ENCODE data around the gene CLMP. TPM values are rescaled to one million over a fixed set of nuclear protein-coding genes. Genes with fewer than 3 reads are reported as not detected.

Gene CLMP, protein sequence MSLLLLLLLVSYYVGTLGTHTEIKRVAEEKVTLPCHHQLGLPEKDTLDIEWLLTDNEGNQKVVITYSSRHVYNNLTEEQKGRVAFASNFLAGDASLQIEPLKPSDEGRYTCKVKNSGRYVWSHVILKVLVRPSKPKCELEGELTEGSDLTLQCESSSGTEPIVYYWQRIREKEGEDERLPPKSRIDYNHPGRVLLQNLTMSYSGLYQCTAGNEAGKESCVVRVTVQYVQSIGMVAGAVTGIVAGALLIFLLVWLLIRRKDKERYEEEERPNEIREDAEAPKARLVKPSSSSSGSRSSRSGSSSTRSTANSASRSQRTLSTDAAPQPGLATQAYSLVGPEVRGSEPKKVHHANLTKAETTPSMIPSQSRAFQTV
- 1 to 10 TPM in 3 of 6 donors, under 1 TPM in 3; 0.46 to 5.5 (median 2.3) TPM for total RNA-seq
- 1 to 10 TPM in 1 of 2 donors, under 1 TPM in 1; 0.61 to 1.1 TPM for polyA plus RNA-seq

DNA sequence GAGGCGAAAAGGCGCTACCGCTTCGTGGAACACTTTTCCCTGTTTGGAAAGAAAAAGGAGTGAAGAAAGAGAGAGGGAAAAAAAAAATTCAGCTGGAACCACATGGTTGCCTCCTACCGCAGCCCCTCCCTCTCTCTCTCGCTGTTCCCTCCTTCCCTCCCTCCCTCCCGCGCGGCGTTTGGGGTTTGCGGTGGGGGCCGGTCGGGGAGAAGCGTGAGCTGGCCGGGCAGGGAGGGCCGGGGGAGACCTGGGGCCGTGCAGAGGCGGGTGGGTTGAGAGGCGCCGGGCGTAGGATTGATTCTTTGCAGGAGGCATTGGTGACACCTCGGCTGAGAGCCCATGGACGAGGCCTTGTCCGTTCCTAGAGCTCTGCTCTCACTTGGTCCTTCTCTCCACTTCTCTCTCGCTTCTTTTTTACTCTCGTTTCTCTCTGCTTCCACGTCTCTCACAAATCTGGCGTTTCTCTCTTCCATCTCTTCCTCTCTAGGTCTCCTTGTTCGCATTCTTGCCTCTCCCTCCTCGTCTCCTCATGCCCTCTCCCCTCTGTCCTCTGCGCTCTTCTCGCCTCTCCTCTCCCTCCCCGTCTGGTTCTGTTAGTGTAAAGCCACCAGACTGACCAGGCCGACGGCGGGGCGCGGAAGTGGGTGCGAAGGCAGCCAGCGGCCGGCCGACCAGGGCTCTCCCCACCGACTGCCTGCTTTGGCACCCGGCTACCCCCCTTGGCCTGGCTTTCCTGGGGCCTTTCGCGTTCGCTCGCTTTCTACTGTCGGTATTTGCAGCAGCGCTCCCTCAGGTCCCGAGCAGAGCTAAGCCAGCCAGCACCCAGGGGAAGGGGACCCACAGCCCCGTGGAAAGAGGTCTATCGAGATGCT lies at the start of gene CLMP:
CLMP (minus strand) TSS at position 61 of the 872 bp plus-strand sequence. CDS start 308 bp downstream, outside the sequence.
- whole genome bisulfite sequencing, 2 donors: 26 to 33% methylated on average over 43 to 53 of the region's 53 CpGs
- TF ChIP-seq, protein P1, sequence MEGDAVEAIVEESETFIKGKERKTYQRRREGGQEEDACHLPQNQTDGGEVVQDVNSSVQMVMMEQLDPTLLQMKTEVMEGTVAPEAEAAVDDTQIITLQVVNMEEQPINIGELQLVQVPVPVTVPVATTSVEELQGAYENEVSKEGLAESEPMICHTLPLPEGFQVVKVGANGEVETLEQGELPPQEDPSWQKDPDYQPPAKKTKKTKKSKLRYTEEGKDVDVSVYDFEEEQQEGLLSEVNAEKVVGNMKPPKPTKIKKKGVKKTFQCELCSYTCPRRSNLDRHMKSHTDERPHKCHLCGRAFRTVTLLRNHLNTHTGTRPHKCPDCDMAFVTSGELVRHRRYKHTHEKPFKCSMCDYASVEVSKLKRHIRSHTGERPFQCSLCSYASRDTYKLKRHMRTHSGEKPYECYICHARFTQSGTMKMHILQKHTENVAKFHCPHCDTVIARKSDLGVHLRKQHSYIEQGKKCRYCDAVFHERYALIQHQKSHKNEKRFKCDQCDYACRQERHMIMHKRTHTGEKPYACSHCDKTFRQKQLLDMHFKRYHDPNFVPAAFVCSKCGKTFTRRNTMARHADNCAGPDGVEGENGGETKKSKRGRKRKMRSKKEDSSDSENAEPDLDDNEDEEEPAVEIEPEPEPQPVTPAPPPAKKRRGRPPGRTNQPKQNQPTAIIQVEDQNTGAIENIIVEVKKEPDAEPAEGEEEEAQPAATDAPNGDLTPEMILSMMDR (IDR thresholded peaks at IDR 0.05): no peak
- no peaks in the 10 kb centered on the region for H3K27me3 ChIP-seq
- DNase-seq (peak in 4 of 6 donors; percentile 23 to 63 (median 46)), ATAC-seq (peak; percentile 46 to 79 (median 74)), FAIRE-seq (no peak)
- peak within 1 kb of the TSS; percentile 3 to 35 (median 29) for H3K4me3 ChIP-seq
- no peaks in the 10 kb centered on the region for H3K36me3 ChIP-seq
- H3K9me3 ChIP-seq: no peaks in the 10 kb centered on the region
- no peaks in the 10 kb centered on the region for H3K4me1 ChIP-seq
- intact Hi-C loops (cut with DNase I): no loop called here
- no peak within 1 kb of the TSS for H3K27ac ChIP-seq

DNA sequence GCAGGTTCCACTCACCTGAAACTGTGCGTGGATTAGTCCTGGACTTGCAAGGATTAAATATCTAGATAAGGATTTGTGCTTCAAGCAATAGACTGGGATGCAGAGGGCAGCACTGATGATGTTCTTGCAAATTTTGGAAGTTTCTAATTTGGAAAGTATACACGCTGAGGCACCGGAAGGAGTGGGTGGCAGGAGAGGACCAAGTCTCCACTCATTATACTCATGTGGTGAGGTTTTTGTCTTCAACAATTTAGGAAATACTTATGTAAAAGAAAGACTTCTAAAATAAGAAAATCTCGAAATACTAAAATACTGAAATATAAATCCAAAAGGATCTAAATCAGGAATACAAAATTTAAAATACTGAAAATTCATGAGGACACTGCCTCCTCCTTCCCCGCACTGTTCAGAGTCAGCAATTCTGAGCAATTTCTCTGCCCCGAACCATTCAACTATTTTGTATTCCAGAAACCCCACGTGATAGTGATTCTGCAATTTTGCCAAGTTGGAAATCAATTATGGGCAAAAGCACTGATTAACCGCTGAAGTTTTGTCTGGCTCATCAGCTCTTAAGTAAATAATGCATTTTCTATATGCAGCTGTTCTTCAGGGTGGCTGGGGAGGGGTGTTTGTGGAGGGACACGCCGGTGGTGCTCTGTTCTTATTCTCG lies 47.0 kb upstream of the CLMP start:
- Histone ChIP-seq H3K9me3 (no peaks in the 10 kb centered on the region), H3K36me3 (no peaks in the 10 kb centered on the region), H3K27me3 (no peaks in the 10 kb centered on the region), H3K4me3 (no peak overlapping the region), H3K27ac (no peak overlapping the region), H3K4me1 (no peaks in the 10 kb centered on the region)
- TF ChIP-seq, protein P1 (IDR thresholded peaks at IDR 0.05): no peak
- 41 to 46% methylated on average over 11 of the region's 11 CpGs for WGBS, 2 donors
- FAIRE-seq (no peak), ATAC-seq (no peak), DNase-seq (no peak)
- intact Hi-C loops (cut with DNase I): loop anchor here in 1 of 3 donors (5.0 kb wide), 1 partner anchor 130 kb away; no protein-coding TSS in a partner anchor

DNA sequence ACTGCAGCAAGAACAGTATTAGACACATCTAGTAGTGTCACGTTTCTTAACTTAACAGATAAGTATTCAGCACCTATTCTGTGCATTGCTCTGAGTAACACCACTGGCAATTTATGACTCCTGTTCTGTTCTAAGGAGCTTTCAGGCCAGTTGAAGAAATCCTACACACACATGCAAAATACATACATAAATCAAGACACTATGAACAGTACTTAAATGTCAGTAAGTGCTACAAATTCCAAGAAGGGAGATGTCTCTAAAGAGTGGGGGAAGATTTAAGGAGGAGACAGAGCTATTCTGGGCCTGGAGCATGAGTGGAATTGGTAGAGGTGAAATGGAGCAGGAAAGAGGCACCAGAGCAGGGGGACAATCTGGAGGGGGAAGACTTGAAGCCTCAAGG lies 46.2 kb upstream of the CLMP start:
- Histone ChIP-seq H3K4me1 (no peaks in the 10 kb centered on the region), H3K9me3 (no peaks in the 10 kb centered on the region), H3K27ac (no peak overlapping the region), H3K36me3 (no peaks in the 10 kb centered on the region), H3K27me3 (no peaks in the 10 kb centered on the region), H3K4me3 (no peak overlapping the region)
- DNase-seq: no peak
- intact Hi-C loops (cut with DNase I): loop anchor here in 1 of 3 donors (5.0 kb wide), 1 partner anchor 129 kb away; no protein-coding TSS in a partner anchor
- ATAC-seq: no peak
- 76 to 84% methylated on average over 1 of the region's 1 CpG for WGBS, 2 donors
- TF ChIP-seq, protein P1 (IDR thresholded peaks at IDR 0.05): no peak
- no peak for FAIRE-seq

DNA sequence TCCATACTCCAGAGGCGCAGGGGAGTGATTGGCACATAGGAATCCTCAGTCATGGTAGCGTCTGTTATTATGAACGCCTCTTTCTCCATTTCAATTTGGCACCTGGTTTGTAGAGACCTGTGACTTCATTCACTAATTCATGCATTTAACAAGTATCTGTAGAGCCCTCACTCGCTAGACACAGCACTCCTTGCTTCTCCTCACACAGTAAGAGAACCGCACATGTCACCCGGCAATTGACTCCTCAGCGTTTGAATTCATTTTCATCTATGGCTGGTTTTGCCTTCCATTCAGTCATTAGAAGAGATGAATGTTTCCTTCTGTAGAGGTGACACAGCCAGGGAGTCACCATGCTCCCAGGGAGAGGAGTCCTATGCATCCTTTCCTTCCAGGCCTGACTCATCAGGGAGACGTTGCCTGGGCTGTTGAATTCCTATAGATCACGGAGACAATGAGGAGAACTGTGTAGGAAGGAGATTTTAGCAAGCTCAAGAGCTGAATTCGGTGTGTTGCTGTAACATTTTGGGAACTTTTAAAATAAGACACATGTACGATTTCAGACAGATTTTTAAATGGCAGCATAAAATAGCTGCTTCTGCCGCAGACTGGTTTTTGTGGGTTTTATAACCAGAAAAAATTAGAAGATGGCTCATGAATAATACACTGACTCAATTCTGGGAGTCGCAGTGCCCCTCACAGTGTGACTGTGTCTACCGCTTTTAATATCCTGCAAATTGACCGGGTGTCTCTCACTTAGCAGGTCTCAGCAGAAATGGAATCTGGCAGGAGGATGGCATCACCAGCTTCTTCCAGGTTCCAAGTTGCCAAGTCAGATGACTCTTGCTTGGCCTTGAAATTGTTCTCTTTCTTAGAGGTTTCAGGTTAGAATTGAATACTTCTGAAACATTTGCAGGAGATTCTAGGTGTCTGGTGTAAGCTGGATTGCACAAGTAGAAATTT lies 44.4 kb upstream of the CLMP start:
- 88 to 91% methylated on average over 15 of the region's 15 CpGs for whole genome bisulfite sequencing, 2 donors
- FAIRE-seq: no peak
- intact Hi-C loops (cut with DNase I): loop anchor here in 1 of 3 donors (5.0 kb wide), 1 partner anchor 127 kb away; no protein-coding TSS in a partner anchor

More for the DNA sequence above, 44.4 kb upstream of the CLMP start:
- no peaks in the 10 kb centered on the region for H3K4me1 ChIP-seq
- H3K27me3 ChIP-seq: no peaks in the 10 kb centered on the region
- no peak overlapping the region for H3K27ac ChIP-seq
- H3K36me3 ChIP-seq: no peaks in the 10 kb centered on the region
- TF ChIP-seq, protein P1 (IDR thresholded peaks at IDR 0.05): no peak
- ATAC-seq: no peak
- H3K9me3 ChIP-seq: no peaks in the 10 kb centered on the region
- H3K4me3 ChIP-seq: no peak overlapping the region
- DNase-seq: no peak
